ENCODE results near the gene IFNAR2. TPM values are rescaled to one million over a fixed set of nuclear protein-coding genes. Genes with fewer than 3 reads are reported as not detected.

Gene IFNAR2
- polyA plus RNA-seq, 3 donors, result 47.7 to 79.8 (median 59.5) TPM

GRCh38 chr21:33199100-33199464 lies 30.7 kb upstream of the IFNAR2 start:
- peak overlapping the region; percentile 30 for H3K4me2 ChIP-seq (replicated peaks; ENCODE audit: extremely low read depth, low read length, poor library complexity, severe bottlenecking)
- Mint-ChIP-seq H3K36me3 (peaks cover 0 to 3% of the 10 kb centered on the region in 2 donors), H3K27me3 (ENCODE audit: low read depth in 3 of 3) (peaks cover 0 to 8% (median 7%) of the 10 kb centered on the region in 3 donors), H3K9me3 (no peaks in the 10 kb centered on the region), H3K27ac (peak overlapping the region; percentile 93 to 99 (median 98)), H3K4me3 (peak overlapping the region; percentile 4 to 8), H3K4me1 (peaks cover 62% of the 10 kb centered on the region)
- H3K36me3 ChIP-seq (replicated peaks in 1 of 2; ENCODE audit: control insufficient read depth in 1 of 2, insufficient read depth in 2 of 2, low read length in 2 of 2), result no peaks in the 10 kb centered on the region
- H3K9me3 ChIP-seq (replicated peaks in 1 of 2; ENCODE audit: control insufficient read depth in 1 of 2, insufficient read depth in 1 of 2, low read length in 2 of 2), result no peaks in the 10 kb centered on the region
- peak overlapping the region; percentile 59 for H3K9ac ChIP-seq (ENCODE audit: insufficient read depth, low read length, poor library complexity, severe bottlenecking)
- no peaks in the 10 kb centered on the region for H4K20me1 ChIP-seq (ENCODE audit: insufficient read depth, low read length)
- H3K79me2 ChIP-seq (ENCODE audit: insufficient read depth, low read length), result no peaks in the 10 kb centered on the region
- TF ChIP-seq CTCF (IDR thresholded peaks at IDR 0.05), result no peak
- DNase-seq, result no peak
- H3K27ac ChIP-seq (ENCODE audit: low read depth in 1 of 2, low read length in 2 of 2), result peak overlapping the region; percentile 74 to 91
- H3K27me3 ChIP-seq (ENCODE audit: control insufficient read depth in 2 of 2, insufficient read depth in 2 of 2, low read length in 2 of 2), result no peaks in the 10 kb centered on the region
- peaks cover 55 to 67% of the 10 kb centered on the region in 2 donors for H3K4me1 ChIP-seq (ENCODE audit: control insufficient read depth in 1 of 2, insufficient read depth in 2 of 2, low read length in 2 of 2)
- intact Hi-C loops (cut with micrococcal nuclease), result loop anchor here (1.0 to 10.0 kb wide), 10 partner anchors 33 to 364 kb away; partner anchors contain the start of genes IFNGR2 (in 1 of the 2), IL10RB (in 1 of the 2) and OLIG2 (in 1 of the 2)
- H3K4me3 ChIP-seq (replicated peaks in 1 of 3; ENCODE audit: low read depth in 2 of 3, low read length in 3 of 3), result peak overlapping the region in 1 of 3 experiments; percentile 34
- H2AFZ ChIP-seq (ENCODE audit: insufficient read depth, low read depth, low read length, poor library complexity, severe bottlenecking), result no peak overlapping the region
- 80% methylated on average over 2 of the region's 6 CpGs for WGBS (ENCODE audit: insufficient coverage)

GRCh38 chr21:33199516-33200217 lies 30.1 kb upstream of the IFNAR2 start:
- Histone ChIP-seq H3K79me2 (ENCODE audit: insufficient read depth, low read length) (no peaks in the 10 kb centered on the region), H2AFZ (ENCODE audit: insufficient read depth, low read depth, low read length, poor library complexity, severe bottlenecking) (no peak overlapping the region), H3K4me3 (replicated peaks in 1 of 3; ENCODE audit: low read depth in 2 of 3, low read length in 3 of 3) (peak overlapping the region in 1 of 3 experiments; percentile 34), H3K9ac (ENCODE audit: insufficient read depth, low read length, poor library complexity, severe bottlenecking) (peak overlapping the region; percentile 59), H3K27ac (ENCODE audit: low read depth in 1 of 2, low read length in 2 of 2) (peak overlapping the region; percentile 74 to 91), H3K4me1 (ENCODE audit: control insufficient read depth in 1 of 2, insufficient read depth in 2 of 2, low read length in 2 of 2) (peaks cover 61 to 73% of the 10 kb centered on the region in 2 donors), H3K36me3 (replicated peaks in 1 of 2; ENCODE audit: control insufficient read depth in 1 of 2, insufficient read depth in 2 of 2, low read length in 2 of 2) (no peaks in the 10 kb centered on the region), H3K4me2 (replicated peaks; ENCODE audit: extremely low read depth, low read length, poor library complexity, severe bottlenecking) (peak overlapping the region; percentile 30), H3K9me3 (replicated peaks in 1 of 2; ENCODE audit: control insufficient read depth in 1 of 2, insufficient read depth in 1 of 2, low read length in 2 of 2) (no peaks in the 10 kb centered on the region), H3K27me3 (ENCODE audit: control insufficient read depth in 2 of 2, insufficient read depth in 2 of 2, low read length in 2 of 2) (no peaks in the 10 kb centered on the region), H4K20me1 (ENCODE audit: insufficient read depth, low read length) (no peaks in the 10 kb centered on the region)
- Mint-ChIP-seq H3K9me3 (no peaks in the 10 kb centered on the region), H3K36me3 (peaks cover 0 to 4% of the 10 kb centered on the region in 2 donors), H3K27ac (peak overlapping the region; percentile 93 to 99 (median 98)), H3K27me3 (ENCODE audit: low read depth in 3 of 3) (peaks cover 0 to 8% (median 6%) of the 10 kb centered on the region in 3 donors), H3K4me1 (peaks cover 66% of the 10 kb centered on the region), H3K4me3 (peak overlapping the region in 1 of 2 donors; percentile 74)
- intact Hi-C loops (cut with micrococcal nuclease), result loop anchor here (1.0 to 10.0 kb wide), 12 partner anchors 33 to 365 kb away; partner anchors contain the start of genes IL10RB (in 2 of the 2), IFNGR2 (in 1 of the 2) and OLIG2 (in 1 of the 2)
- 0% methylated on average over 2 of the region's 8 CpGs for WGBS (ENCODE audit: insufficient coverage)
- peak; percentile 95 to 98 (median 98) for DNase-seq
- peak; percentile 80 for TF ChIP-seq CTCF (IDR thresholded peaks at IDR 0.05)
